Adrenal gland (tissue), 5 donors: ENCODE data around the gene GLUD1.
"Not testable (repeated sequence)": the region's sequence is repeated elsewhere in the genome, so short reads cannot be mapped to it uniquely, and the experiment has no call there.

Experiments used
- POLR2A ChIP-seq, 2 donors: fragments of 450-650 bp; IDR thresholded peaks; one replicate each; pipeline ENCODE4 v1.6.1; 2017; ENCODE audit warnings: antibody characterized with exemption in 2 of 2, mild to moderate bottlenecking in 2 of 2, moderate library complexity in 1 of 2
- TF ChIP-seq, protein P1 (sequence below), 6 experiments: fragments of 450-650 bp in 4 of 6; fragments of 200-600 bp in 2 of 6; sonication (generic) in 1 of 6; IDR thresholded peaks; 1 replicate in 5 of 6; 2 replicates in 1 of 6; pipeline versions ENCODE4 v1.5.1 to v1.8.0; 2016 to 2021; ENCODE audit warnings: antibody characterized with exemption in 6 of 6, mild to moderate bottlenecking in 2 of 6, moderate library complexity in 1 of 6
- donor health status: DM: no; HTN: no; CAD: no.

DNA sequence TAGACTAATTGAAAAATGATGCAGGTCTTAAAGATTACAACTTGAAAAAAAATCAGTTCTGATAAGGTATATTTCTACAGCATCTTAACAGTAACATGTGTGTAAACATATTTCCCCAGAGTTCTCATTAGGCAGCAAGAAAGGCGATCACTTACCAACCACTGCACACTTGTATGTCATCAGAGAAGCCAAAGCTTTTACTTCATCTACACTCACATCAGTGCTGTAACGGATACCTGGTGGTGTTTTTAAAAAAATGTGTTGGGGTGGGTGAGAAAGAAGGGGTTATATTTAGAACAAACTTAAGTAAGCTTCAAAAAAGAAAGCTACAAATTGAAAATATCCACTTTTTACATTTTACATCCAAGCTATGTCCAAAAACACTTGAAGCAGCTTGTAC, 18.2 kb downstream of the GLUD1 start:
- not testable (repeated sequence) for TF ChIP-seq POLR2A (IDR thresholded peaks at IDR 0.05)
- TF ChIP-seq, protein P1, sequence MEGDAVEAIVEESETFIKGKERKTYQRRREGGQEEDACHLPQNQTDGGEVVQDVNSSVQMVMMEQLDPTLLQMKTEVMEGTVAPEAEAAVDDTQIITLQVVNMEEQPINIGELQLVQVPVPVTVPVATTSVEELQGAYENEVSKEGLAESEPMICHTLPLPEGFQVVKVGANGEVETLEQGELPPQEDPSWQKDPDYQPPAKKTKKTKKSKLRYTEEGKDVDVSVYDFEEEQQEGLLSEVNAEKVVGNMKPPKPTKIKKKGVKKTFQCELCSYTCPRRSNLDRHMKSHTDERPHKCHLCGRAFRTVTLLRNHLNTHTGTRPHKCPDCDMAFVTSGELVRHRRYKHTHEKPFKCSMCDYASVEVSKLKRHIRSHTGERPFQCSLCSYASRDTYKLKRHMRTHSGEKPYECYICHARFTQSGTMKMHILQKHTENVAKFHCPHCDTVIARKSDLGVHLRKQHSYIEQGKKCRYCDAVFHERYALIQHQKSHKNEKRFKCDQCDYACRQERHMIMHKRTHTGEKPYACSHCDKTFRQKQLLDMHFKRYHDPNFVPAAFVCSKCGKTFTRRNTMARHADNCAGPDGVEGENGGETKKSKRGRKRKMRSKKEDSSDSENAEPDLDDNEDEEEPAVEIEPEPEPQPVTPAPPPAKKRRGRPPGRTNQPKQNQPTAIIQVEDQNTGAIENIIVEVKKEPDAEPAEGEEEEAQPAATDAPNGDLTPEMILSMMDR (IDR thresholded peaks at IDR 0.05) = not testable (repeated sequence)
